Neural cell (in vitro differentiated cells): Measurements from ENCODE around the gene ISYNA1.

Experiments
- EP300 ChIP-seq: fragments of 450-650 bp; conservative IDR thresholded peaks from 2 replicates; pipeline ENCODE4 v1.6.1; 2014; ENCODE audit warnings: antibody characterized with exemption, mild to moderate bottlenecking, moderate library complexity; ENCODE audit not compliant: poor library complexity, severe bottlenecking
- MXI1 ChIP-seq: fragments of 450-650 bp; conservative IDR thresholded peaks from 2 replicates; pipeline ENCODE4 v1.6.1; 2014; ENCODE audit warnings: antibody characterized with exemption, mild to moderate bottlenecking; ENCODE audit not compliant: poor library complexity, severe bottlenecking
- POLR2AphosphoS5 ChIP-seq: IDR thresholded peaks from 2 replicates; pipeline ENCODE4 v1.6.1; 2012
- SMC3 ChIP-seq: fragments of 450-650 bp; conservative IDR thresholded peaks from 2 replicates; pipeline ENCODE4 v1.6.1; 2014; ENCODE audit warnings: antibody characterized with exemption, mild to moderate bottlenecking, moderate library complexity; ENCODE audit not compliant: poor library complexity
- TF ChIP-seq, protein P1 (sequence below): fragments of 450-650 bp; IDR thresholded peaks from 2 replicates; pipeline ENCODE4 v1.5.1; 2014; ENCODE audit warnings: antibody characterized with exemption, mild to moderate bottlenecking, moderate library complexity; ENCODE audit not compliant: poor library complexity, severe bottlenecking

DNA sequence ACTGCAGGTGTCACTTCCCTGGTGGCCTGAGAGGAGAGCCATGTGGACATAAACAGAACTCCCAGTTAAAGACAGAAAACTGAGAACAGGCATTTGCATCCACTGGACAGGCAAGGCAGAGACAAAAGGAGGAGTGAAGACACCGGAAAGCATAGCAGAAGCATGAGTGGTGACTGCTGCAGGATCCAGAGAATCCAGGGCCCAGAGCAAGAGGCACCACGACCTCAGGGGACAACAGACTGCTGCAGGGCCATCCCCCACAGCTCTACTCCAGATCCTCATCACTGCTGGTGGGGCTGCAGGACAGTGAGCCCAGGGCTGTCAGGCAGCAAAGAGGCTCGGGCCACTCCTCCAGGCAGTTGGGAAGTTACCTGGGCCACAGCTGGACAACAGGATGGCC is 14.5 kb upstream of the ISYNA1 start:
- TF ChIP-seq, protein P1, sequence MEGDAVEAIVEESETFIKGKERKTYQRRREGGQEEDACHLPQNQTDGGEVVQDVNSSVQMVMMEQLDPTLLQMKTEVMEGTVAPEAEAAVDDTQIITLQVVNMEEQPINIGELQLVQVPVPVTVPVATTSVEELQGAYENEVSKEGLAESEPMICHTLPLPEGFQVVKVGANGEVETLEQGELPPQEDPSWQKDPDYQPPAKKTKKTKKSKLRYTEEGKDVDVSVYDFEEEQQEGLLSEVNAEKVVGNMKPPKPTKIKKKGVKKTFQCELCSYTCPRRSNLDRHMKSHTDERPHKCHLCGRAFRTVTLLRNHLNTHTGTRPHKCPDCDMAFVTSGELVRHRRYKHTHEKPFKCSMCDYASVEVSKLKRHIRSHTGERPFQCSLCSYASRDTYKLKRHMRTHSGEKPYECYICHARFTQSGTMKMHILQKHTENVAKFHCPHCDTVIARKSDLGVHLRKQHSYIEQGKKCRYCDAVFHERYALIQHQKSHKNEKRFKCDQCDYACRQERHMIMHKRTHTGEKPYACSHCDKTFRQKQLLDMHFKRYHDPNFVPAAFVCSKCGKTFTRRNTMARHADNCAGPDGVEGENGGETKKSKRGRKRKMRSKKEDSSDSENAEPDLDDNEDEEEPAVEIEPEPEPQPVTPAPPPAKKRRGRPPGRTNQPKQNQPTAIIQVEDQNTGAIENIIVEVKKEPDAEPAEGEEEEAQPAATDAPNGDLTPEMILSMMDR = no peak
- no peak for TF ChIP-seq SMC3
- no peak for TF ChIP-seq EP300
- TF ChIP-seq POLR2AphosphoS5 = no peak
- TF ChIP-seq MXI1 = no peak
